GM19468 (cell line): ENCODE measurements around the gene CEP20.
"Not testable (repeated sequence)": the region's sequence is repeated elsewhere in the genome, so short reads cannot be mapped to it uniquely, and the experiment has no call there.

Experiments
- ATAC-seq: cut with Tn5 transposase; IDR thresholded peaks from one replicate; pipeline ENCODE4 v1.9.1; 2021; ENCODE audit warnings: mild to moderate bottlenecking, moderate library complexity, moderate number of reproducible peaks; ENCODE audit not compliant: unreplicated experiment; ENCODE audit errors: extremely low read depth

CEP20 gene

DNA sequence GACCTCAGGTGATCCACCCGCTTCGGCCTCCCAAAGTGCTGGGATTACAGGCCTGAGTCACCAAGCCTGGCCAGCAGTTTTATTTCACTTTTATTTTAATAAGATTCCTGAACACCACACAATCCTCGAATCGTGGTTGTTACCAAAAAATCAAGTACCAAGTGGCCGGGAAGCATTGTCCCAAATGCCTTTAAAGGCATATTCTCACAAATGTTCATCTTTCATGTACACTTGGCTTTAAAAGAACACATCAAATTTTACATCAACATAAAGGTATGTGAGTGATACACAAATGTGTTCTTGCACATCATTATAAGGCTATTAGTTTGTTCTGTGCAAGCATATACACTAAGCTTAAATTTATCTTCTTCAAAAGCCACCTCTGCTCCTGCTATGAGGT is 23.5 kb downstream of the CEP20 start:
- no peak for ATAC-seq

DNA sequence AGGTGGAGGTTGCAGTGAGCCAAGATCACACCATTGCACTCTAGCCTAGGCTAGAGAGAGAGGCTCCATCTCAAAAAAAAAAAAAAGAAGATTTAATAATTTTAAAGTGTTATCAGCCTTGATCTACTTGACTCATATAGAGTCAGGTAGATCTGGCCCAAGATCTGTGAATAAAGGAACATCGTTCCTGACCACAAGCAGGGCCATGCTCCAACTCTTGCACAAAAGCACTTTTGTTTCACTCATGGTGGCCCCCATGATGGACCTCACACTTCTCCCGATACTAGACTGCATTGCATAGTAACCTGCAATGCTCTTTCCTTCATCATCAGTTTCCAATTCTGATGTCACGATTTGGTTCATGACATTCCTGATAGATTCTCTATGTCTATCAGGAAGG is 26.4 kb downstream of the CEP20 start:
- no peak for ATAC-seq

DNA sequence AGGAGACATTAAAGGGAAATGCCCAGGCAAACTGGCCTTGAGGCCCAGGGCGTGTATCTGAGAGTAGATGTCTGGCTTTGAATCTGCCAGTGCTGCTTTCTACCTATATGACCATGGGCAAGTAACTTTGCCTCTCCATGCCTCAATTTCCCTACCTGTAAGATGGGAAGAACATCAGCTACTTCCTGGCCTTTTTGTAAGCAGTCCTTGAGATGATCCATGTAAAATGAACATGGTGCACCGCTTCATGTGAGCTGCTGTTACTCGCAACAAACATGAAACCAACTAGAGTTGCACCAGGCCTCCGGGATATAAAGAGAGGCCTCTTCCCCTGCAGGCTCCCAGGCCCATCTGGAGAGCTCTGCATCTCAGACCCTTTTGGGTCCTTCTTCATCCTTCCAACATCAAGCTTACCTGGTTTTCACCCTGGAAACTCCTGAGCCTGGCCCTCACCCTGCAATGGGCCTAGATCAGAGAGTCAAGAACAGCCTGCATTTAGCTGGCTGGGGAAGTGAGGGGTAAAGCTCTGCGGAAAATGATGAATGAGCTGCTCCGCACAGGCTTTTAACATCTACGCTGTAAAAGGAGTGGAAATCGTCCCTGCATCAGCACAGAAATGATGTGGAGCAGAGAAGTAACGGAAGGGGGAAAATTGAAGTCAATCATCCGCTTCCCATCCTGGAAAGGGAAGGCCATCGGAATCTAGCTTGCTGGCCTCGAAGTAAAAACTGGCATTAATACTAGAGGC is 29.3 kb downstream of the CEP20 start:
- no peak for ATAC-seq

- ATAC-seq = no peak
These were observed 30.5 kb downstream of the CEP20 start for GRCh38 chr16:15857724-15858560.

DNA sequence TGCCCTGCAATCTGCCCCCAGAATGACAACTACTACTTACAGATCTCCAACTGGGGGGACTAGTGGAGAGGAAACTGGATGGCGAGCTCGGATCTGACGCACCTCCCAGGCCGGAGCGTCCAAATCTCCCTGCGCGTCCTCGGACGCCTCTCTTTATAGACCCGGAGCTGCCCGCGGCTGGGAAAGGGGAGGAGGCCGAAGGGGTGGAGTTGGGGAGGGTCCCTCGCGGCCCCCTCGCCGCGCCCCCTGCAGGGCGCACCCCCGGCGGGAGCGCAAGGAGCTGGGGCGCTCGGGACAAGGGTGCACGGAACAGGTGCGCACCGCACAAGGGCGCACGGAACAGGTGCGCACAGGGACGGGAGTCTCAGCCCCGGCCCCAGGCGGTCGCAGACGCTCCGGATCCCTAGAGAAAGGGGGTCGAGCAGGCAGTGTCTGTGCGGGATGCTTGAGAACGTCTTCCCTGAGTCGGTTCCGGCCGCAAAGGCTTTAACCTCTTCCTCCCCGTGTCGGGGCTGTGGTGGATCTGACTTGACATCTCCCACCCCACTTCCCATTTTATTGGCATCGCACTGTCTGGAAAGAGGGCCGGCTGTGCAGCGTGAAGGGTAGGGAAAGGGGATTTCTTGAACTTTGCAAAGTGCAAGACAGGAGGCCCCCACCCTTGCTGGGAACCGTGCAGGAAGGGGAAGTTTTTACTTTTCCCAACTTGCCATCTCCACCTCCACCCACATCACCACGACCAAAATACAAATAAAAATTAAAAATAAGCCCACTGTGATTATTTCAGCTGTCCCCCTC is 31.3 kb downstream of the CEP20 start, which contains the start of gene MYH11:
MYH11 (minus strand) TSS at position 128 of the 798 bp plus-strand sequence. CDS start 18,776 bp downstream, outside the sequence.
- ATAC-seq = no peak

DNA sequence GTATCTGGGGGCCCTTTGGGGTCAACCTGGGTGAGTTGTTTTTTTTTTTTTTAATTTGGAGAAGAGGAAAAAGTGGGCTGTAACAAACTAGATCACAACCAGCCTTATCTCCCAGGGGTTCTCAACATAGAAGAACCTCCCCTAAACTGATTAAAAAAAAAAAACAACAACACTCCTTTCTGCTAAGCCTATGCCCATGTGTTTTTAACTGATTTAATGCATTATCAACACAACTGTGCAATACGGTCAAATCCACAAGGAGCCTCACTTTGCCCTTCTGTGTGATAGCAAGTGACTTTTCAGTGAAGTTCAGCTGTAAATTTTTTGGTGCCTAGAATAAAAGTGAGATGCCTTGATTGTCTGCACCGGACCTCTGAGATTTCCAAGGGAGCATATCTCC is 32.2 kb downstream of the CEP20 start:
- no peak for ATAC-seq

- ATAC-seq = peak; percentile 75
These were observed 32.7 kb downstream of the CEP20 start for GRCh38 chr16:15855704-15856003.

DNA sequence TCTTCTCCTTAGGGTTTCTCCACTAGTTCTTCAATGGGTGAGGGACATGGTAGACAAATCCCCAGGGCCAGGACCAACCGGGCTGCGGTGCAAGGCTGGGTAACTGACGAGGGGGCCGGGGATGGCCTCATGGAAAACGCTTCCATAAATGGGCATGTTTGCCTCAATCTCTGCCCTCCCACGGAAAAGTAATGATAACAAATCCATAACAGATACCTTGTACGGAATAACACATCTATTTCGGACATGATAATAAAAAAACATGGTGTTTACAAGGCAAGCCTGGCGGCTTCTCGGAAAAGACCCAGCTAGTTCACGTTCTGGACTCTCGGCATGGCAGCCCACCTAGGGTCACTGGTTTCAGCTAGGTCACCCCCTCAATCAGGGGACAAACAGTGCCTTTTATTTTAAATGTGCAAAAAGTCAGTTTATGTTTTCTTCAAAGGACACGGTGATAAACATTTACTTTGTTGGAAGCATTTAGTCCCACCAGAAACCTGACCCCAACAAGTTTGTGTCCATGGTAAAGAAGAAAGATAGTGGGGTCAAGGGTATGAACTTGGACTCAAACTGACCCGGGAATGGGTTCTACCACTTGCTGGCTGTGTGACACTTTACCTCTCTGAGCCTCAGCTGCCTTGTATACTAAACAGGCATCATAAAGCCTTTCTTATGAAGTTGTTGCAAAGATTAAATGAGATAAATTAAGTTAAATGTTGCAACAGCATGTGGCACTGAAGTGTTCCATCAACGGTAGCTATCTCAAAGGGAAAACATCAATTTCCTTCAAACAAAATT is 33.3 kb downstream of the CEP20 start:
- no peak for ATAC-seq

- no peak for ATAC-seq
These were observed 34.3 kb downstream of the CEP20 start for GRCh38 chr16:15854061-15854460.

GRCh38 chr16:15853021-15853420 is 35.4 kb downstream of the CEP20 start:
- no peak for ATAC-seq

DNA sequence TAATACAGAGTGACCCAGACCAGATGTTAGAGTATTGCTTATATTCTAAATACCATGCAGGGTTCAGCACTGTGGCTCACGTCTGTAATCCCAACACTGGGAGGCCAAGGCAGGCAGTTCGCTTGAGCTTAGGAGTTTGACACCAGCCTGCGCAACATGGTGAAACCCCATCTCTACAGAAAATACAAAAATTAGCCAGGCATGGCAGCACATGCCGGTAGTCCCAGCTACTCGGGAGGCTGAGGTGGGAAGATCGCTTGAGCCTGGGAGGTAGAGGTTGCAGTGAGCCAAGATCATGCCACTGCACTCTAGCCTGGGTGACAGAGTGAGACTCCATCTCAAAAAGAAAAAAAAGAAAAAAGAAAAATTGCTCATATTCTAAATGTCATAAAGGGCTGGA is 37.8 kb downstream of the CEP20 start:
- not testable (repeated sequence) for ATAC-seq

DNA sequence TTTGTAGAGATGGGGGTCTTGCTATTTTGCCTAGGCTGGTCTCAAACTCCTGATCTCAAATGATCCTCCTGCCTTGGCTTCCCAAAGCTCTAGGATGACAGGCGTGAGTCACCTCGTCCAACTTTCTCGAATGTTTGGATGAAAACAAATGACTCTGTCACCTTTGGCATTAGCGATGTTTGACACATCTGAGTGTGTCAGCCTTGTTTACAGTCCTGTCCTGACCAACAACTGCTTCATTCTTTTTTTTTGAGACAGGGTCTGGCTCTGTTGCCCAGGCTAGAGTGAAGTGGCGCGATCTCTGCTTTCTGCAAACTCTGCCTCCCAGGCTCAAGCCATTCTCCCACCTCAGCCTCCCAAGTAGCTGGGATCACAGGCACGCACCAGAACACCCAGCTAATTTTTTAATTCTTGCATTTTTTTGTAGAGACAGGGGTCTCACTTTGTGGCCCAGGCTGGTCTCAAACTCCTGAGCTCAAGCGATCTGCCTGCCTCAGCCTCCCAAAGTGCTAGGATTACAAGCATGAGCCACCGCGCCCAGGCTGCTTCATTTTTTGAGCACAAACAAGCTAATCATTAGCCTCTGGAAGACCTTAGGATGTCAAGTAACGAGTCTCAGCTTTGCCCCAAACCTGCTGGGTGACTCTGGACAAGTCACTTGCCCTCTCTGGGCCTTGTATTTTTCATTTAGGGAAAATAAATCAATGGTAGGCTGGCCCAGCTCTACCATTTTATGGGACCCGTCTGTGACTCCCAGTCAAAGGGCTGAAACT is 39.0 kb downstream of the CEP20 start:
- ATAC-seq = no peak

- no peak for ATAC-seq
These were observed 40.7 kb downstream of the CEP20 start for GRCh38 chr16:15847611-15848175.

- ATAC-seq = no peak
These were observed 41.9 kb downstream of the CEP20 start for GRCh38 chr16:15846510-15846909.

DNA sequence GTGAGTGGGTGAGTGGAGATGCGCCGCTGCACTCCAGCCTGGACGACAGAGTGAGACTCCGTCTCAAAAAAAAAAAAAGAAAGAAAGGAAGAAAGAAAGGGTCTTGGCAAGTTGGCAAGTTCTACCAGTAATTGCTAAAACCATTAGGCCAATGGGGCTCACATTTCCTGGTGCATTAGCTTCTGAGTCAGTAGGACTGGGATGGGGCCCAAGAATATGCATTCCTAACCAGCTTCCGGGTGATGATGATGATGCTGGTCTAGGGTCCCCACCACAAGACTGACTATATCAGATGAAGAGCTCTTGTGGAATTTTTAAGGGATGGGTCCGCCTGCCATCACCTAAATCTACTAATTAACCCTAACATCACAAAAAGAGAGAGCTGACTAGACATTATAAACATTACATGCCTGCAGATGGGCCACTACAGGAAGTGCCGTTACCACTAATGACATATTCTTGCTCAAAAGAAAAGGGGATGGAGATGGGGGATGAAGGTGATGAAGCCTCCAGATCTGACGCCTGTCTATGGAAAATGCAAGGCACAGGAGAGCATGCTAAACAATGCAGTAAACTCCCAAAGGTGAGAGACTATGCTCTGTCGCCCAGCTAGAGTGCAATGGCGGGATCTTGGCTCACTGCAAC is 44.6 kb downstream of the CEP20 start:
- no peak for ATAC-seq

GRCh38 chr16:15839204-15839603 is 49.2 kb downstream of the CEP20 start:
- not testable (repeated sequence) for ATAC-seq

DNA sequence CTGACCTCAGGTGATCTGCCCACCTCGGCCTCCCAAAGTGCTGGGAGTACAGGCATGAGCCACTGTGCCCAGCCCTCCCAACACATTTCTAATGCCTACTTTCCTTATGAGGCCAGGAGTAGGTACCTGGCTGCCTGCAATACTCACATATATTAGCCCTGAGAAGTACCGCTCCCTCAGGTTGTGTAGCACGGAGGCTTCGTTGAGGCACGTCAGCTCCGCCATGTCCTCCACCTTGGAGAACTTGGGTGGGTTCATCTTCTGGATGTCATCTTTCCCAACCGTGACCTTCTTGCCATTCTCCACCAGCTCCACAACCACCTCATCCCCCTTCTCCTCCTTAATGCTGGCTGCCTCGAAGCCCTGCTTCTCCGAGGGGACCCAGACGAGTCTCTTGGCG is 50.6 kb downstream of the CEP20 start:
- no peak for ATAC-seq

DNA sequence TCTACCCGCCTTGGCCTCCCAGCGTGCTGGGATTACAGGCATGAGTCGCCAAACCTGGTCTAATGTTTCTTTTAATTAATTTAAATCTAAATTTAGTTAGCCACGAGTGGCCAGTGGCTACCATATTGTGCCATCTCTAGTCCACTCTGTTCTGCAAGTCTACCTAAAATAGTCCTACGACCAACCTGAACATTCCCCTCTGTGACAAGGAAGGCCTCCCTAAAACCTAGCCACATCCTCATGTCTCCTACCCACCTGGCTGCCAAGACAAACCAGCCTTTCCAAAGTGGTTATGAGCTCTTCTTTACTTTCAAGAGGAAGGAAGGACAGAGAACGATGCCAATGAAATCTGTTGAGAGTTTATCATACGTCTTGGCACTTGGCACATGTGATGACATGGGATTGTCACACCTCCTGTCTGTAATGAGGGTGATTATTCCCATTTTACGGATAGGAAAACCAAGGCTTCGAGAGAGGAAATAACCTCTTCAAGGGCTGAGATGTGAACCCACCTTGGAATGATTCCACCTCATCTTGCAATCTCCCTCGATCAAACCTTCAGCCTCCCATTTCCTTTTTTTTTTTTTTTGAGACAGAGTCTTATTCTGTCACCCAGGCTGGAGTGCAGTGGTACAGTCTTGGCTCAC is 51.3 kb downstream of the CEP20 start:
- ATAC-seq = no peak
